ENCODE data around the gene RANGAP1.

- TF ChIP-seq CEBPB (IDR thresholded peaks at IDR 0.05; ENCODE audit: low read depth, low read length) (no peak), CTCF (conservative IDR thresholded peaks at IDR 0.05; ENCODE audit: low read depth, low read length) (no peak), RAD21 (IDR thresholded peaks at IDR 0.05; ENCODE audit: low read length) (no peak), MAFK (IDR thresholded peaks at IDR 0.05; ENCODE audit: low read depth, low read length) (no peak), SMC3 (IDR thresholded peaks at IDR 0.05; ENCODE audit: low read depth, low read length) (no peak), POLR2A (IDR thresholded peaks at IDR 0.05; ENCODE audit: low read depth, low read length) (no peak), FOS (IDR thresholded peaks at IDR 0.05; ENCODE audit: low read depth, low read length) (no peak), MXI1 (IDR thresholded peaks at IDR 0.05; ENCODE audit: borderline replicate concordance, low read depth, low read length) (no peak), RCOR1 (IDR thresholded peaks at IDR 0.05; ENCODE audit: insufficient replicate concordance, low read length) (no peak), RFX5 (IDR thresholded peaks at IDR 0.05; ENCODE audit: low read depth, low read length) (no peak), MAZ (IDR thresholded peaks at IDR 0.05; ENCODE audit: borderline replicate concordance, low read depth, low read length) (no peak)
- TF ChIP-seq, protein P1, sequence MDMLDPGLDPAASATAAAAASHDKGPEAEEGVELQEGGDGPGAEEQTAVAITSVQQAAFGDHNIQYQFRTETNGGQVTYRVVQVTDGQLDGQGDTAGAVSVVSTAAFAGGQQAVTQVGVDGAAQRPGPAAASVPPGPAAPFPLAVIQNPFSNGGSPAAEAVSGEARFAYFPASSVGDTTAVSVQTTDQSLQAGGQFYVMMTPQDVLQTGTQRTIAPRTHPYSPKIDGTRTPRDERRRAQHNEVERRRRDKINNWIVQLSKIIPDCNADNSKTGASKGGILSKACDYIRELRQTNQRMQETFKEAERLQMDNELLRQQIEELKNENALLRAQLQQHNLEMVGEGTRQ (IDR thresholded peaks at IDR 0.05; ENCODE audit: low read depth, low read length), result no peak
- TF ChIP-seq, protein P2, sequence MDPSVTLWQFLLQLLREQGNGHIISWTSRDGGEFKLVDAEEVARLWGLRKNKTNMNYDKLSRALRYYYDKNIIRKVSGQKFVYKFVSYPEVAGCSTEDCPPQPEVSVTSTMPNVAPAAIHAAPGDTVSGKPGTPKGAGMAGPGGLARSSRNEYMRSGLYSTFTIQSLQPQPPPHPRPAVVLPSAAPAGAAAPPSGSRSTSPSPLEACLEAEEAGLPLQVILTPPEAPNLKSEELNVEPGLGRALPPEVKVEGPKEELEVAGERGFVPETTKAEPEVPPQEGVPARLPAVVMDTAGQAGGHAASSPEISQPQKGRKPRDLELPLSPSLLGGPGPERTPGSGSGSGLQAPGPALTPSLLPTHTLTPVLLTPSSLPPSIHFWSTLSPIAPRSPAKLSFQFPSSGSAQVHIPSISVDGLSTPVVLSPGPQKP (IDR thresholded peaks at IDR 0.05; ENCODE audit: borderline replicate concordance, low read depth, low read length), result no peak
Measured at GRCh38 chr22:41315586-41315985, 29.6 kb upstream of the RANGAP1 start.
